CD4-positive, alpha-beta T cell (primary cell): ENCODE measurements around the gene NAIF1. TPM values are rescaled to one million over a fixed set of nuclear protein-coding genes. Genes with fewer than 3 reads are reported as not detected.
"Not testable (repeated sequence)": the region's sequence is repeated elsewhere in the genome, so short reads cannot be mapped to it uniquely, and the experiment has no call there.

Experiments used
- ATAC-seq: fragments of 200-7000 bp; cut with Tn5 transposase; one replicate; pipeline ENCODE4 v1.10.0; 2022; ENCODE audit warnings: mild to moderate bottlenecking; ENCODE audit not compliant: poor library complexity
- CTCF ChIA-PET: fragments of 350-600 bp; sonication (Branson Sonifier 250); formaldehyde crosslinking; loops from one replicate; lab custom pipeline; 2021; ENCODE audit warnings: antibody characterized with exemption, inconsistent platforms; lab: Charles Lee
- POLR2A ChIA-PET: fragments of 350-600 bp; sonication (Branson Sonifier 250); formaldehyde crosslinking; loops from one replicate; lab custom pipeline; 2021; ENCODE audit warnings: antibody characterized with exemption, inconsistent platforms; lab: Charles Lee
- DNase-seq, 14 experiments: peaks; one replicate each; pipeline ENCODE4 v3.0.0-alpha.2; 2013 to 2020; ENCODE audit warnings: mixed read lengths in 2 of 14
- H3K27ac ChIP-seq, 2 donors: one replicate each; pipeline versions ENCODE4 v1.5.1 to v1.7.0; 2013; ENCODE audit warnings: low read length in 2 of 2, low read depth in 1 of 2, mild to moderate bottlenecking in 1 of 2
- H3K27me3 ChIP-seq, 2 experiments: 1 replicate in 1 of 2; 2 replicates in 1 of 2; pipeline versions ENCODE4 v1.6.1 to v1.7.0; 2013; ENCODE audit warnings: low read length in 2 of 2, control low read depth in 1 of 2, mild to moderate bottlenecking in 1 of 2, moderate library complexity in 1 of 2; ENCODE audit not compliant: insufficient read depth in 2 of 2, control insufficient read depth in 1 of 2
- H3K36me3 ChIP-seq: one replicate; pipeline ENCODE4 v1.6.1; 2013; ENCODE audit warnings: low read length, control low read depth; ENCODE audit not compliant: insufficient read depth
- H3K4me1 ChIP-seq: one replicate; pipeline ENCODE4 v1.6.1; 2013; ENCODE audit warnings: low read length, control low read depth; ENCODE audit not compliant: insufficient read depth
- H3K4me3 ChIP-seq: one replicate; pipeline ENCODE4 v1.5.1; 2013; ENCODE audit warnings: mild to moderate bottlenecking, low read length, moderate library complexity
- H3K9me3 ChIP-seq, 2 experiments: 1 replicate in 1 of 2; 2 replicates in 1 of 2; pipeline versions ENCODE4 v1.6.1 to v1.7.0; 2013; ENCODE audit warnings: low read length in 2 of 2, mild to moderate bottlenecking in 2 of 2, control low read depth in 1 of 2, moderate library complexity in 1 of 2; ENCODE audit not compliant: control insufficient read depth in 1 of 2, insufficient read depth in 1 of 2
- H3K27ac Mint-ChIP-seq: one replicate; pipeline ENCODE4 v1.8.0; 2020; ENCODE audit warnings: mixed read lengths
- H3K27me3 Mint-ChIP-seq: one replicate; pipeline ENCODE4 v1.8.0; 2021; ENCODE audit warnings: mixed read lengths
- H3K36me3 Mint-ChIP-seq: one replicate; pipeline ENCODE4 v1.8.0; 2021; ENCODE audit warnings: low read depth, mixed read lengths
- H3K4me1 Mint-ChIP-seq: one replicate; pipeline ENCODE4 v1.8.0; 2021; ENCODE audit warnings: low read depth, mixed read lengths
- H3K4me3 Mint-ChIP-seq: one replicate; pipeline ENCODE4 v1.8.0; 2020; ENCODE audit warnings: mild to moderate bottlenecking, mixed read lengths
- H3K9me3 Mint-ChIP-seq: one replicate; pipeline ENCODE4 v1.8.0; 2020; ENCODE audit warnings: mixed read lengths
- intact Hi-C, 2 experiments: fragments of 100-400 bp; cut with DNase I in 1 of 2; cut with micrococcal nuclease in 1 of 2; formaldehyde crosslinking; loops; one replicate each; pipeline versions ENCODE4 v1.15.1 to v1.9.0; 2023 to 2025; cut with DNase I, micrococcal nuclease
- total RNA-seq, 174 experiments: library from RNA in 2 of 174; stranded (reverse) in 2 of 174; gene quantifications; one replicate each; pipeline ENCODE4 v1.2.3 and lab custom pipeline; 2021 to 2026
- TF ChIP-seq, protein P1 (sequence below): fragments of 200-600 bp; IDR thresholded peaks from one replicate; pipeline ENCODE4 v1.8.0; 2022; ENCODE audit warnings: antibody characterized with exemption, mild to moderate bottlenecking

The NAIF1 gene
- total RNA-seq, 2 experiments from 2014 or later: 11.5 to 16.8 TPM

DNA sequence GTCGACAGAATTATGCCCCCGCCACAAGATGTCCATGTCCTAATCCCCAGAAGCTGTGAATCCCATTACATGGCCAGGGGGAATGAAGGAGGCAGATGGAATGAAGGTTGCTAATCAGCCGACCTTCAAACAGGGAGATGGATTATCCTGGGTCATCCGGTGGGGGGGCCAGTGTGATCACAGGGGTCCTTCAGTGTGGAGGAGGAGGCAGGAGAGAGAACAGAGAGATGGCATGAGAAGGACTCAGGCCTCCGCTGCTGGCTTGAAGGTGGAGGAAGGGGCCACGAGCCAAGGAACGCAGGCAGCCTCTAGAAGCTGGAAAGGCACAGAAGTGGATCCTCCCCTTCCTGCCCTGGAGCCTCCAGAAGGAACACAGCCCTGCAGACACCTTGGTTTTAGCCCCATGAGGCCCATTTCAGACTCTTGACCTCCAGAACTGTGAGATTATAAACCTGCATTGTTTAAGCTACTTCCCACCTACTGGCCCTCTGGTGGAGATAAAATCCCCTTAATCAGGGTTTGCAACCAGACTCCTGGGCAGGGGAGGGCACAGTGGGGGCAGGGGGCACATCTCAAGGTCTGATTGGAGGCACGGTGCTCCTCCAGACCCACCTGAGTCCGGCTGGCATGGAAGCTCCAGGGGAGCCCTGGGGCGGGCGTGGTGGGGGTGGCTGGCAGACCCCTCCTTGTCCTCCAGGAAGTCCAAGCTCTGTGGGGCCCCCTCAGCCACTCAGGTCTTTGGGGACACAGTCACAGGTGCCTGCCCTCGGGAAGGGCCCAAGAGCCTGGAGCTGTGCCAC lies 46.6 kb upstream of the NAIF1 start:
- Histone ChIP-seq H3K9me3 (peaks cover 0 to 5% of the 10 kb centered on the region in 2 experiments), H3K4me3 (no peak overlapping the region), H3K4me1 (peaks cover 15% of the 10 kb centered on the region), H3K36me3 (peaks cover 18% of the 10 kb centered on the region), H3K27me3 (no peaks in the 10 kb centered on the region), H3K27ac (no peak overlapping the region)
- no peak for ATAC-seq
- H3K4me1 Mint-ChIP-seq: peaks cover 10% of the 10 kb centered on the region
- TF ChIP-seq, protein P1, sequence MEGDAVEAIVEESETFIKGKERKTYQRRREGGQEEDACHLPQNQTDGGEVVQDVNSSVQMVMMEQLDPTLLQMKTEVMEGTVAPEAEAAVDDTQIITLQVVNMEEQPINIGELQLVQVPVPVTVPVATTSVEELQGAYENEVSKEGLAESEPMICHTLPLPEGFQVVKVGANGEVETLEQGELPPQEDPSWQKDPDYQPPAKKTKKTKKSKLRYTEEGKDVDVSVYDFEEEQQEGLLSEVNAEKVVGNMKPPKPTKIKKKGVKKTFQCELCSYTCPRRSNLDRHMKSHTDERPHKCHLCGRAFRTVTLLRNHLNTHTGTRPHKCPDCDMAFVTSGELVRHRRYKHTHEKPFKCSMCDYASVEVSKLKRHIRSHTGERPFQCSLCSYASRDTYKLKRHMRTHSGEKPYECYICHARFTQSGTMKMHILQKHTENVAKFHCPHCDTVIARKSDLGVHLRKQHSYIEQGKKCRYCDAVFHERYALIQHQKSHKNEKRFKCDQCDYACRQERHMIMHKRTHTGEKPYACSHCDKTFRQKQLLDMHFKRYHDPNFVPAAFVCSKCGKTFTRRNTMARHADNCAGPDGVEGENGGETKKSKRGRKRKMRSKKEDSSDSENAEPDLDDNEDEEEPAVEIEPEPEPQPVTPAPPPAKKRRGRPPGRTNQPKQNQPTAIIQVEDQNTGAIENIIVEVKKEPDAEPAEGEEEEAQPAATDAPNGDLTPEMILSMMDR: no peak
- H3K36me3 Mint-ChIP-seq: peaks cover 35% of the 10 kb centered on the region
- POLR2A ChIA-PET: interaction anchor here (0.6 kb wide), 1 partner anchor 42 kb away, joined by 4 read pairs; no protein-coding TSS in a partner anchor
- H3K9me3 Mint-ChIP-seq: no peaks in the 10 kb centered on the region
- intact Hi-C loops: loop anchor here in 1 of 2 experiments (10.0 kb wide), 1 partner anchor 159 kb away; no protein-coding TSS in a partner anchor
- no peaks in the 10 kb centered on the region for H3K27me3 Mint-ChIP-seq
- DNase-seq: no peak
- CTCF ChIA-PET: interaction anchor here (0.7 kb wide), 1 partner anchor 41 kb away, joined by 4 read pairs; no protein-coding TSS in a partner anchor
- H3K4me3 Mint-ChIP-seq: no peak overlapping the region
- H3K27ac Mint-ChIP-seq: no peak overlapping the region

- intact Hi-C loops: loop anchor here in 1 of 2 experiments (10.0 kb wide), 1 partner anchor 157 kb away; no protein-coding TSS in a partner anchor
- DNase-seq, H3K9me3 Mint-ChIP-seq, H3K4me1 ChIP-seq, ATAC-seq, H3K4me1 Mint-ChIP-seq, H3K27ac Mint-ChIP-seq, H3K27me3 ChIP-seq, H3K27ac ChIP-seq, H3K4me3 Mint-ChIP-seq, H3K9me3 ChIP-seq, H3K27me3 Mint-ChIP-seq, H3K4me3 ChIP-seq, CTCF ChIA-PET: not testable (repeated sequence)
- peaks cover 47% of the 10 kb centered on the region for H3K36me3 Mint-ChIP-seq
- POLR2A ChIA-PET: interaction anchor here (1.1 kb wide), 1 partner anchor 44 kb away, joined by 3 read pairs; the partner anchor contains the start of genes NAIF1 and SLC25A25
- peaks cover 38% of the 10 kb centered on the region for H3K36me3 ChIP-seq
Measured at GRCh38 chr9:128111726-128112125, 44.6 kb upstream of the NAIF1 start.

DNA sequence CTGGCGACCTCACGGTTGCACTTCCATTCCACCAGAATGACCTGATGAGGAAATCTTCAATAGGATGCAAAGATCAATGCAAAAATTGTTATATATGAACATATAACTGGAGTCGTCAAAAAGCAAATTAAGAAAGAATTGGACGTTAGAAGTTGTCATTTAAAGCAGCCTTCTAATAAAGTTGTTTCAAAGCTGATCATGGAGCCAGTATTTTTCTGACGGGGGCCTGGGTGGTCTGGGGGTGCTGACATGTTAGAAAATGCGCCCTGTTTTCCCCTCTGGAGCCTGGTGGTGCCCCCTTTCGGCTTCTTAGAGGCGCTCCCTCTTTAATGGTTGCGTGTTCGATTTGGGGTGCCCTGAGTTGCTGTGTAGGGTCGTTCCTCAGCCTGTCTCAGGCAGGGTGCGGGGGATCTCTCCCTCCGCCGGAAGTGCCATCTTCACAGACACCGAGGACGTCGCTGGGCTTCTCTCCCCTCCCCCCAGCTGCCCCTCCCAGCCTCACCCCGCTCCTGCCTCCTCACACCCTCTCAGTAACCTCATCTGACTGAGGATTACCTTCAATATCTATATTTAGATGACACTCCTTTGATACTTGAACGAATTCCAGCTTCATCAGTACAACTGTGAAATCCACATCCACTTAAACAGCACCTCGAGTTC lies 42.1 kb upstream of the NAIF1 start:
- no peak overlapping the region for H3K27ac ChIP-seq
- Mint-ChIP-seq H3K4me3 (no peak overlapping the region), H3K9me3 (no peaks in the 10 kb centered on the region), H3K27me3 (no peaks in the 10 kb centered on the region), H3K4me1 (peaks cover 10% of the 10 kb centered on the region), H3K27ac (no peak overlapping the region), H3K36me3 (peaks cover 60% of the 10 kb centered on the region)
- no peak for ATAC-seq
- TF ChIP-seq, protein P1: no peak
- POLR2A ChIA-PET: interaction anchor here (1.1 kb wide), 1 partner anchor 18 kb away, joined by 4 read pairs; no protein-coding TSS in a partner anchor
- peaks cover 14% of the 10 kb centered on the region for H3K4me1 ChIP-seq
- H3K9me3 ChIP-seq: peaks cover 0 to 5% of the 10 kb centered on the region in 2 experiments
- no peaks in the 10 kb centered on the region for H3K27me3 ChIP-seq
- no peak overlapping the region for H3K4me3 ChIP-seq
- CTCF ChIA-PET: no interaction called here
- no peak for DNase-seq
- H3K36me3 ChIP-seq: peaks cover 52% of the 10 kb centered on the region
- intact Hi-C loops: loop anchor here in 1 of 2 experiments (10.0 kb wide), 1 partner anchor 54 kb away; no protein-coding TSS in a partner anchor
